H54 (cell line): Measurements from ENCODE around the gene GAS7.

Experiments
- DNase-seq: peaks from one replicate; pipeline ENCODE4 v3.0.0; 2011; ENCODE audit warnings: low spot score, mixed read lengths; ENCODE audit not compliant: insufficient read length
- FAIRE-seq: peaks from 3 replicates; lab custom pipeline; 2011; peaks lifted over from hg19 to GRCh38; lab: Jason Lieb, UNC
- POLR2A ChIP-seq: IDR thresholded peaks from 2 replicates; pipeline ENCODE4 v1.6.1; 2011; ENCODE audit warnings: low read depth, mild to moderate bottlenecking, low read length

The GAS7 gene

GRCh38 chr17:9948928-9949327, 249.5 kb downstream of the GAS7 start:
- DNase-seq = no peak
- no peak for FAIRE-seq
- TF ChIP-seq POLR2A = no peak

GRCh38 chr17:9944704-9945103, 253.7 kb downstream of the GAS7 start:
- FAIRE-seq = no peak
- no peak for TF ChIP-seq POLR2A

GRCh38 chr17:9943343-9943742, 255.1 kb downstream of the GAS7 start:
- FAIRE-seq = no peak
- TF ChIP-seq POLR2A = no peak
- no peak for DNase-seq

More at GRCh38 chr17:9944704-9945103, 253.7 kb downstream of the GAS7 start:
- DNase-seq = no peak

- no peak for TF ChIP-seq POLR2A
- DNase-seq (no peak), FAIRE-seq (no peak)
Observed at GRCh38 chr17:9942885-9943284, 255.5 kb downstream of the GAS7 start.

- no peak for FAIRE-seq
- no peak for DNase-seq
- TF ChIP-seq POLR2A = no peak
Observed at GRCh38 chr17:9941305-9941704, 257.1 kb downstream of the GAS7 start.

GRCh38 chr17:9940841-9941240, 257.6 kb downstream of the GAS7 start:
- TF ChIP-seq POLR2A = no peak
- FAIRE-seq (no peak), DNase-seq (no peak)

- DNase-seq (no peak), FAIRE-seq (no peak)
- no peak for TF ChIP-seq POLR2A
Observed at GRCh38 chr17:9938764-9939163, 259.6 kb downstream of the GAS7 start.

- FAIRE-seq (no peak), DNase-seq (no peak)
- TF ChIP-seq POLR2A = no peak
Observed at GRCh38 chr17:9937901-9938300, 260.5 kb downstream of the GAS7 start.

- no peak for DNase-seq
- no peak for FAIRE-seq
- no peak for TF ChIP-seq POLR2A
Observed at GRCh38 chr17:9937241-9937761, 261.1 kb downstream of the GAS7 start.

GRCh38 chr17:9936095-9936494, 262.3 kb downstream of the GAS7 start:
- DNase-seq (no peak), FAIRE-seq (no peak)
- no peak for TF ChIP-seq POLR2A

GRCh38 chr17:9935408-9935807, 263.0 kb downstream of the GAS7 start:
- FAIRE-seq (no peak), DNase-seq (no peak)
- no peak for TF ChIP-seq POLR2A

GRCh38 chr17:9934331-9934730, 264.1 kb downstream of the GAS7 start:
- FAIRE-seq = no peak

GRCh38 chr17:9932491-9932890, 265.9 kb downstream of the GAS7 start:
- no peak for DNase-seq
- no peak for TF ChIP-seq POLR2A
- FAIRE-seq = no peak

More at GRCh38 chr17:9934331-9934730, 264.1 kb downstream of the GAS7 start:
- no peak for TF ChIP-seq POLR2A
- DNase-seq = no peak

- no peak for FAIRE-seq
- no peak for TF ChIP-seq POLR2A
- DNase-seq = no peak
Observed at GRCh38 chr17:9931144-9931741, 267.2 kb downstream of the GAS7 start.

GRCh38 chr17:9929871-9930270, 268.5 kb downstream of the GAS7 start:
- DNase-seq = no peak
- TF ChIP-seq POLR2A = no peak
- no peak for FAIRE-seq
